GM21717 (cell line): Measurements from ENCODE around the gene ICOS.

Experiments
- ATAC-seq: cut with Tn5 transposase; IDR thresholded peaks from one replicate; pipeline ENCODE4 v1.9.1; 2021; ENCODE audit warnings: mild to moderate bottlenecking, moderate library complexity; ENCODE audit not compliant: unreplicated experiment

ICOS gene

GRCh38 chr2:204005940-204006721, 69.6 kb downstream of the ICOS start:
- ATAC-seq = no peak

- ATAC-seq = no peak
These were observed 71.8 kb downstream of the ICOS start for GRCh38 chr2:204008352-204008751.

- ATAC-seq = no peak
These were observed 74.3 kb downstream of the ICOS start for GRCh38 chr2:204010628-204011560.
